ENCODE results near the gene EIF3K. TPM values are rescaled to one million over a fixed set of nuclear protein-coding genes. Genes with fewer than 3 reads are reported as not detected.

EIF3K gene
- total RNA-seq, 4 donors from 2014 or later, result 405 to 531 (median 443) TPM

GRCh38 chr19:38587562-38587961, 31.4 kb upstream of the EIF3K start:
- TF ChIP-seq CTCF (IDR thresholded peaks at IDR 0.05; ENCODE audit: low read depth), result no peak

GRCh38 chr19:38588041-38588440, 30.9 kb upstream of the EIF3K start:
- TF ChIP-seq CTCF (IDR thresholded peaks at IDR 0.05; ENCODE audit: low read depth), result no peak

GRCh38 chr19:38592940-38593339, 26.0 kb upstream of the EIF3K start:
- TF ChIP-seq CTCF (IDR thresholded peaks at IDR 0.05; ENCODE audit: low read depth), result no peak

GRCh38 chr19:38596057-38596981, 22.7 kb upstream of the EIF3K start:
- TF ChIP-seq CTCF (IDR thresholded peaks at IDR 0.05; ENCODE audit: low read depth), result no peak

GRCh38 chr19:38597075-38597474, 21.9 kb upstream of the EIF3K start:
- TF ChIP-seq CTCF (IDR thresholded peaks at IDR 0.05; ENCODE audit: low read depth), result no peak

DNA sequence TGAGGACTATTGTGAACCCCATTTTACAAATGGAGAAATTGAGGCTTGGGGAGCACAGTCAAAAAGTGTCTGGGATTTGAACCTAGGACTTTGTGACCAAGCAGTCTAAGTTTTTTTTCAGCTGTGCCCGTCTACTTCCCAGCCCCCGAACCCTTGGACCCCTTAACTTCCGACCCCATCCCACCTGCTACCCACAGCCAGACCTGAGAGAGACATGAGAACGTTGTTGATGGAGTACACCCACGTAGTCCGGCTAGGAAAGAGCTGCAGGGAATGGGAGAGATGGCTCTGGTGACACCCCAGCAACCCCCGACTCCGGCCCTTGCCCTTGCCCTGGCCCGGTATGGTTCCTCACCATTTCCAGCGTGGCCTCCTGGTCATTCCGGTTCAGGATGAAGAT, 19.3 kb upstream of the EIF3K start:
- no peak for TF ChIP-seq CTCF (IDR thresholded peaks at IDR 0.05; ENCODE audit: low read depth)

DNA sequence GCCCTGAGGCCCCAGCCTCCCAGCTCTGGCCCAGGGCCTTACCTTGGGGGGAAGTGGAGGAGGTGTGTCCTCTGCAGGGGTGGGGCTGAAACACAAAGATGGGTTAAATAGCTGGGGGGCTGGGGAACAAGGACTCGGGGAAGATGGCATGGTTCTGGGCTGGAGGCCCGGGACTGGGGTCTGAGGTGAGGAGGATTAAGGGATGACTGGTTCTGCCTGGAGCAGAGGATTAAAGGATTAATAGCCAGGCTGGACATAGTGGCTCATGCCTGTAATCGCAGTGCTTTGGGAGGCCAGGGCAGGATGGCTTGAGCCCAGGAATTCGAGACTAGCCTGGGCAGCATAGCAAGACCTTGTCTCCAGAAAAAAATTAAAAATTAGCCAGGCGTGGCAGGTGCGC, 12.9 kb upstream of the EIF3K start:
- no peak for TF ChIP-seq CTCF (IDR thresholded peaks at IDR 0.05; ENCODE audit: low read depth)

All from subcutaneous adipose tissue (tissue), 4 donors.